HG03457 (cell line): ENCODE results near the gene DFFA.
"Not testable (repeated sequence)": the region's sequence is repeated elsewhere in the genome, so short reads cannot be mapped to it uniquely, and the experiment has no call there.

Experiments used
- ATAC-seq: cut with Tn5 transposase; IDR thresholded peaks from one replicate; pipeline ENCODE4 v1.9.1; 2021; ENCODE audit warnings: moderate number of reproducible peaks; ENCODE audit not compliant: unreplicated experiment

Gene DFFA

GRCh38 chr1:10430216-10431069, 41.9 kb downstream of the DFFA start, which contains the start of gene CENPS:
Gene CENPS (plus strand): TSS chr1:10430433. CDS start chr1:10430518, 85 bp downstream.
- ATAC-seq: peak; percentile 50

GRCh38 chr1:10429868-10430215, 42.5 kb downstream of the DFFA start:
- no peak for ATAC-seq

- ATAC-seq: no peak
These were observed 43.3 kb downstream of the DFFA start for GRCh38 chr1:10428984-10429383.

GRCh38 chr1:10426535-10426848, 45.8 kb downstream of the DFFA start:
- ATAC-seq: not testable (repeated sequence)

- ATAC-seq: not testable (repeated sequence)
These were observed 46.3 kb downstream of the DFFA start for GRCh38 chr1:10425826-10426534.

- ATAC-seq: no peak
These were observed 47.7 kb downstream of the DFFA start for GRCh38 chr1:10424651-10425050.

GRCh38 chr1:10424034-10424433, 48.3 kb downstream of the DFFA start:
- ATAC-seq: no peak

GRCh38 chr1:10421637-10422036, 50.7 kb downstream of the DFFA start:
- no peak for ATAC-seq

- no peak for ATAC-seq
These were observed 53.0 kb downstream of the DFFA start for GRCh38 chr1:10419351-10419750.

GRCh38 chr1:10418741-10419140, 53.6 kb downstream of the DFFA start:
- ATAC-seq: not testable (repeated sequence)

GRCh38 chr1:10415967-10416366, 56.4 kb downstream of the DFFA start:
- ATAC-seq: not testable (repeated sequence)

GRCh38 chr1:10415211-10415930, 57.0 kb downstream of the DFFA start:
- ATAC-seq: no peak

- ATAC-seq: no peak
These were observed 65.1 kb downstream of the DFFA start for GRCh38 chr1:10407201-10407600.
